ENCODE results near the gene PPP2R5C.
A peak's percentile ranks its signal among the peaks of the same experiment; 100 is the strongest.

Gene PPP2R5C

DNA sequence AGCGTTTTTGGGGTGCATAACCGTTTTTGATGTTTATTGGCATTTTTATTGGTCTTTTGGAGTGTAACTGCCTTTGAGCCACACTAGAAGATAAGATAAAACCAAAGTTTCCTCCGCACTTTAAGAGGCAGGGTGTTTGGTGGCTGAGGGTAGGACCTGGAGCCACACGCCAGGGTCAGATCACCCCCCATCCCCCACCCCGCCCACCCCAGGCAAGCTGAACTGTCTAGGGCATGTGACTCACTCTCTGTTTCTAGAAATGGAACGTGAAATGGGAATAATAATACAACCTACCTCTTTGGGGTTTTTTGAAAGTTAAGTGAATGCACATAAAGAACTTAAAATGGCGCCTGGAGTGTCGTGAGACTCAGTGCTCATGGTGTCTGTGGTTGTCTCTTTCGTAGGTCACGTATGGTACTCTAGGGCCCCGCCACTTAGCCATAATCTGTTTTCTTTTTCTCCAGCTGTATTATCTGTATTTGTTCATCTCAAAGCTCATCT lies 56.0 kb downstream of the PPP2R5C start:
- H3K9me3 ChIP-seq (ENCODE audit: control insufficient read depth, insufficient read depth, low read length) = no peaks in the 10 kb centered on the region
- H3K27ac ChIP-seq (ENCODE audit: low read depth, low read length) = peak overlapping the region; percentile 79
- peak overlapping the region; percentile 65 for H3K4me3 ChIP-seq (ENCODE audit: low read length)
- TF ChIP-seq, protein P1, sequence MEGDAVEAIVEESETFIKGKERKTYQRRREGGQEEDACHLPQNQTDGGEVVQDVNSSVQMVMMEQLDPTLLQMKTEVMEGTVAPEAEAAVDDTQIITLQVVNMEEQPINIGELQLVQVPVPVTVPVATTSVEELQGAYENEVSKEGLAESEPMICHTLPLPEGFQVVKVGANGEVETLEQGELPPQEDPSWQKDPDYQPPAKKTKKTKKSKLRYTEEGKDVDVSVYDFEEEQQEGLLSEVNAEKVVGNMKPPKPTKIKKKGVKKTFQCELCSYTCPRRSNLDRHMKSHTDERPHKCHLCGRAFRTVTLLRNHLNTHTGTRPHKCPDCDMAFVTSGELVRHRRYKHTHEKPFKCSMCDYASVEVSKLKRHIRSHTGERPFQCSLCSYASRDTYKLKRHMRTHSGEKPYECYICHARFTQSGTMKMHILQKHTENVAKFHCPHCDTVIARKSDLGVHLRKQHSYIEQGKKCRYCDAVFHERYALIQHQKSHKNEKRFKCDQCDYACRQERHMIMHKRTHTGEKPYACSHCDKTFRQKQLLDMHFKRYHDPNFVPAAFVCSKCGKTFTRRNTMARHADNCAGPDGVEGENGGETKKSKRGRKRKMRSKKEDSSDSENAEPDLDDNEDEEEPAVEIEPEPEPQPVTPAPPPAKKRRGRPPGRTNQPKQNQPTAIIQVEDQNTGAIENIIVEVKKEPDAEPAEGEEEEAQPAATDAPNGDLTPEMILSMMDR (IDR thresholded peaks at IDR 0.05; ENCODE audit: low read depth, low read length, poor library complexity, severe bottlenecking) = no peak
- TF ChIP-seq EZH2phosphoT487 (IDR thresholded peaks at IDR 0.05; ENCODE audit: borderline replicate concordance, low read length) = no peak
- peaks cover 95% of the 10 kb centered on the region for H3K4me1 ChIP-seq (ENCODE audit: control insufficient read depth, low read length)
- H3K4me2 ChIP-seq (ENCODE audit: low read length) = peak overlapping the region; percentile 86
- H3F3A ChIP-seq (ENCODE audit: control insufficient read depth, insufficient read depth) = peaks cover 22% of the 10 kb centered on the region
- no peaks in the 10 kb centered on the region for H3K9me2 ChIP-seq (replicated peaks; ENCODE audit: control insufficient read depth, low read length)
- no peaks in the 10 kb centered on the region for H3K27me3 ChIP-seq (ENCODE audit: control insufficient read depth, low read length)
- H3K79me2 ChIP-seq (ENCODE audit: control insufficient read depth, low read length) = peaks cover 98% of the 10 kb centered on the region
- H4K20me1 ChIP-seq (ENCODE audit: control insufficient read depth, insufficient read depth, low read depth, low read length) = peaks cover 11% of the 10 kb centered on the region; the same call in 1 of the 2 replicates
- peaks cover 67% of the 10 kb centered on the region for H3K36me3 ChIP-seq (ENCODE audit: control insufficient read depth, low read length)

DNA sequence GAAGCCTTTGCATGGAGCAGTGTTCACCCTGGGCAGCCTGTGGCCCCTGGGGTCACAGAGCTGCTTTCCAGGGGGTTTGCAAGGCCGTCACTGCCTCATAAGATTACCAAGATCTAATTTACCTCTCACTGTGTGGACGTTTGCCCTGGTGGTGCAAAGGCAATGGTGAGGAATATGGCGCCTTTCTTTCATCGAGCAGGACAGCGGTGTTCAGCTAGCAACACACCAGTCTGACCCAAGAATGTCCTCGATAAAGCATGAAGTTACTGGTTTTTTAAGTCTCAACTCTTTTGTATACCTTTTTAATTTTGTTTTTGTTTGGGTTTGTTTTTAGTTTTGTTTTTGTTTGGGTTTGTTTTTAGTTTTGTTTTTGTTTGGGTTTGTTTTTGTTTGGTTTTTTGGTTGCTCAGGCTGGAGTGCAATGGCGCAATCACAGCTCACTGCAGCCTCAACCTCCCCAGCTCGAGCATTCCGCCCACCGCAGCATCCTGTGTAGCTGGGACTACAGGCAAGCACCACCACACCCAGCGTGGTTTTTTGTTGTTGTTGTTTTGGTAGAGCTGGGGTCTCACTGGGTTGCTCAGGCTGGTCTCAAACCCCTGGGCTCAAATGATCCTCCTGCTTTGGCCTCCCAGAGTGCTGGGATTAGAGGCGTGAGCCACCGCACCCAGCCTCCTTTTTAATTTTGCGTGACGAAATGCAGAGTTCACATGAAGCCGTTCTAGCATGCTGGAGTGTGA lies 57.9 kb downstream of the PPP2R5C start:
- no peaks in the 10 kb centered on the region for H4K20me1 ChIP-seq (ENCODE audit: control insufficient read depth, insufficient read depth, low read depth, low read length)
- H3K9me2 ChIP-seq (replicated peaks; ENCODE audit: control insufficient read depth, low read length) = no peaks in the 10 kb centered on the region
- peak overlapping the region; percentile 65 for H3K4me3 ChIP-seq (ENCODE audit: low read length)
- peak overlapping the region; percentile 79 for H3K27ac ChIP-seq (ENCODE audit: low read depth, low read length)
- peaks cover 98% of the 10 kb centered on the region for H3K79me2 ChIP-seq (ENCODE audit: control insufficient read depth, low read length)
- H3K9me3 ChIP-seq (ENCODE audit: control insufficient read depth, insufficient read depth, low read length) = no peaks in the 10 kb centered on the region
- peaks cover 39% of the 10 kb centered on the region for H3F3A ChIP-seq (ENCODE audit: control insufficient read depth, insufficient read depth)
- H3K27me3 ChIP-seq (ENCODE audit: control insufficient read depth, low read length) = no peaks in the 10 kb centered on the region
- H3K4me2 ChIP-seq (ENCODE audit: low read length) = peak overlapping the region; percentile 86
- H3K36me3 ChIP-seq (ENCODE audit: control insufficient read depth, low read length) = peaks cover 58% of the 10 kb centered on the region
- TF ChIP-seq EZH2phosphoT487 (IDR thresholded peaks at IDR 0.05; ENCODE audit: borderline replicate concordance, low read length) = no peak
- TF ChIP-seq, protein P1 (IDR thresholded peaks at IDR 0.05; ENCODE audit: low read depth, low read length, poor library complexity, severe bottlenecking) = no peak
- peaks cover 95% of the 10 kb centered on the region for H3K4me1 ChIP-seq (ENCODE audit: control insufficient read depth, low read length)

DNA sequence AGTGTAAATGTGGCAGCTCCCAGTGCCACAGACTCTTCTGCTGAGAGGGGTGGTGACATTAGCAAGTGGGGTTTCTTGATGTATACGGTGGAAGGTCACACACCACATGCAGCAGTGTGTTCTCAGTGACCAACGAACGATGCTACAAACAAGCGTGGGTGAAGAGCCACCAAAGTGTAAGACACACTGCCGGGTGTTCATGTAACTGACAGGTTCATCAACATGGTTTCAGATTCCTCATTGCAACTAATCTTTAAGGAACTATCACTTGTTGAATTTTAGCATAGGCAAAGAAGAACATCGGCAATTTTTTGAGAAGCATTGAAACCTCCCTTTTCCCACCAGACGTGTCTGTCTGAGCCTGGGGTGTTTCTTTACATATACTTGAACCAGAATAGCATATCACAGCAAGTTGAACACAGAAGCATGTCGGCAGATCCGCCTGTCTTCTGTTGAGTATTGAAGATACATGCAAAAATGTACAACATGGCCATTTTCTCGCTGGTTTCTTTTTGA lies 58.8 kb downstream of the PPP2R5C start:
- no peaks in the 10 kb centered on the region for H4K20me1 ChIP-seq (ENCODE audit: control insufficient read depth, insufficient read depth, low read depth, low read length)
- peak overlapping the region; percentile 65 for H3K4me3 ChIP-seq (ENCODE audit: low read length)
- H3K27ac ChIP-seq (ENCODE audit: low read depth, low read length) = peak overlapping the region; percentile 79
- H3K9me2 ChIP-seq (replicated peaks; ENCODE audit: control insufficient read depth, low read length) = no peaks in the 10 kb centered on the region
- H3F3A ChIP-seq (ENCODE audit: control insufficient read depth, insufficient read depth) = peaks cover 46% of the 10 kb centered on the region
- TF ChIP-seq, protein P1 (IDR thresholded peaks at IDR 0.05; ENCODE audit: low read depth, low read length, poor library complexity, severe bottlenecking) = no peak
- TF ChIP-seq EZH2phosphoT487 (IDR thresholded peaks at IDR 0.05; ENCODE audit: borderline replicate concordance, low read length) = no peak
- no peaks in the 10 kb centered on the region for H3K27me3 ChIP-seq (ENCODE audit: control insufficient read depth, low read length)
- H3K4me2 ChIP-seq (ENCODE audit: low read length) = peak overlapping the region; percentile 86
- peaks cover 95% of the 10 kb centered on the region for H3K4me1 ChIP-seq (ENCODE audit: control insufficient read depth, low read length)
- H3K9me3 ChIP-seq (ENCODE audit: control insufficient read depth, insufficient read depth, low read length) = no peaks in the 10 kb centered on the region
- H3K79me2 ChIP-seq (ENCODE audit: control insufficient read depth, low read length) = peaks cover 98% of the 10 kb centered on the region
- peaks cover 56% of the 10 kb centered on the region for H3K36me3 ChIP-seq (ENCODE audit: control insufficient read depth, low read length)

All from DOHH2 (cell line).